ENCODE data around the gene CAPS.
A peak's percentile ranks its signal among the peaks of the same experiment; 100 is the strongest.
"Not testable (repeated sequence)": the region's sequence is repeated elsewhere in the genome, so short reads cannot be mapped to it uniquely, and the experiment has no call there.

The CAPS gene

DNA sequence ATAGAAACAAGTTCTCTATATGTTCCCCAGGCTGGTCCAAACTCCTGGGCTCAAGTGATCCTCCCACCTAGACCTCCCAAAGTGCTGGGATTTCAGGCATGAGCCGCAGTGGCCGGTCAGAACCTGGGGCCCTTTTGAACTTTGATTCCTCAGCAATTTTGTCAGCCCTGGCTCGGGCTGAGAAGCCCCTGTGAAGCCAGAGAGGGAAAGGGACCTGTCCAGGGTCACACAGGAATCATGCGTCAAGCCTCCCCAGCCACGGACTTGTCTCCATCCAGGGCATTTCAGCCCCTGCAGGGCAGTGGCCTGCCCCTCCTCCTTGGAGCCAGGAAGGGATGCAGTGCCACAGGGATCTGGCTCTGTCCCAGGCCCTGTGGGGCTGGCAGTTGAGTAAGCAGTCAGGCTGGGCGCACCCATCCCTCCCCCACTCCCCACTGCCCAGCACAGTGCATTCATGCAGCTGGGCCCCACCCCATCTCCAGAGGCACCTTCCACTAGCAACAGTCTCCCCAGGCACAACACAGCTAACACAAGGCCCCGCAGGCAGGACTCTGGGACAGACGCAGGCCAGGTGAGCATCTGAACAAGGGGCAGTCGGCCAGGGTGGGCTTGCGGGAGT lies at the start of gene CAPS:
CAPS (plus strand) TSS at position 516 of the 619 bp plus-strand sequence. CDS start 153 bp downstream, outside the sequence.
- peak in 1 of 10 donors; percentile 52 for DNase-seq
- intact Hi-C loops (cut with DNase I): no loop called here

DNA sequence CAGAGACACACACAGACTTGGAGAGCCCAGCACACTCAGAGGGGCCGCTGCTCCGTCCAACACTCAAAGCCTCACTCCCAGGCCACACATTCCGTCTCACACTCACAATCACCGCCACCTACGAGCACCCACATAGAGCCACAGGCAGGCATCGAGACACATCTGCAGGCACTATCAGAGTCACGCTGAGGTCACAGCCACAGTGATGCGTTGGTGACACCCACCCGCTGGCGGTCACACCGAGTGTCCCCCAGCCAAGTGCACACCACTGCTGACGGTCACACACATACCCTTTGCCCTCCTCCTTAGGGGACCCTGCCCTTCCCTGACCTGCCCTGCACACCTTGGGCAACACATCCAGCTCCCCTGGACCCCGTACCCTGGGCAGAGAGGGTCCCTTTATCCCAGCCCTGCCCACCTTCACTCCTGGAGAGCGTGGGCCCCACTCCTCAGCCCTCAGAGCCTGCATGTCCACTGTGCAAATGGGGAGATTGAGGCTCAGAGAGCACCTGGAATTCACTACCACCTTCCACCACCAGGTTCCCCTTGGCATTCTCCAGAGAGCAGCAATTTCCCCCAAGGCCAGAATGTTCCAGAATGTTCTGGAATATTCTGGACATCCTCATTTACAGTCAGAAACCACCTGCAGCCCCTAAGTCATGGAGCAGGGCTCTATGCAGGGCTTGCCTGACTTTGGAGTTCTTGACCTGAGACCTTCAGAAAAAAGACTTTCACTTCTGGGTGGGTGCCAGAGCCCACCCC lies 49.1 kb upstream of the CAPS start:
- intact Hi-C loops (cut with DNase I): no loop called here
- no peak for DNase-seq

DNA sequence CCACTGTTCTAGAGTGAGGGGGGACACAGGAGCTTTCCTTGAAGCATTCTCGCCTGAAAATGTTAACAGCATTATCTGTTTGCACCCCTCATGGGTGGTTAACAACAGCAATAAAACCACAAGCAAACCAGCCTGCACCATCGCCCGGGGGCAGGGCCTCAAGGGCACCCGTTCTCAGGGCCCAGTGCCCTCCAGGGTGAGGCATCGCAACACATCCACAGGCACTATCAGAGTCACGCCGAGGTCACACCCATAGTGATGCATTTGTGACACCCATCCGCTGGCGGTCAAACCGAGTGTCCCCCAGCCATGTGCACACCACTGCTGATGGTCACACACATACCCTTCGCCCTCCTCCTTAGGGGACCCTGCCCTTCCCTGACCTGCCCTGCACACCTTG lies 48.3 kb upstream of the CAPS start:
- no peak for DNase-seq
- intact Hi-C loops (cut with DNase I): no loop called here

DNA sequence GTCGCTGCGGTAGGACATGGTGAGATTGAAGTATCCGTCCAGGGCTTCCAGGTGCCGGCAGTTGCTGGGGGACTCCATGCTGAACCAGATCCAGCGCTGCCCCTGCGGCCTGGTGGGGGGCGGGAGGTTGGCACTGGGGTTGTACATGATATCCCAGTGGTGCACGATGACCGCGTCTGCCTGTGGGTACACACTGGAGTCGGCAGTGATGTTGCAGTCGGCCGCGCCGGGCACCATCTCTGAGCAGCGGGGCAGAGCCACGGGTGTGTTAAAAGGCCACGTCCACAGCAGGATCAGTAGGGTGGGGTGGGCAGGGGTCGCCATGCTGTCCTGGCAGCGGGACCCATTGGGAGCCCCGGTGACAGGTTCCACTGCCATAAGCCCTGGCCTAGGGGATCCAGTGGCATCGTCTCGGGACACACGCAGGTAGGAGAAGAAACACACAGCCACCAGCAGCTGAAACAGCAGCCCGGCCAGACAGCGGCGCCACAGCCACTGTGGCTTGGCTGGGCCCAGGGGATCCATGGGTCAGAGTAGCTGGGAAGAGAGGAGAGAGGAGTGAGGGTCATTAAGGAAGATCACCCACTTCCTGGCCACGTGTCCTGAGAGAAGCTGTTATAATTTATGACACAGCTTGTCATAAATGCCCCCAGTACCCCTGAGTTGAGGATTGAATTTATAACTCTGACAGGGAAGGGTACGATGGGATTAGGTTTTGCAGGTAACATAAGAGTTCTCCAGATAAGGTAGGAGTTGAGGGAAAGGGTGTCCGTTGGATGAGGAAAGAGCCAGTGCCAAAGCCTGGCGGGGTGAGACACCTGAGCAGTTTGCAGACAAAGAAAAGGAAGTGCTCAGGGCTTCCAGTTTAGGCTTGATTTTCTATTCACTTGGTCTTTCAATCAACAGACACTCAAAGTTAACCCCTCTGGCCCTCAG lies 46.6 kb upstream of the CAPS start:
- intact Hi-C loops (cut with DNase I): no loop called here
- DNase-seq: no peak

DNA sequence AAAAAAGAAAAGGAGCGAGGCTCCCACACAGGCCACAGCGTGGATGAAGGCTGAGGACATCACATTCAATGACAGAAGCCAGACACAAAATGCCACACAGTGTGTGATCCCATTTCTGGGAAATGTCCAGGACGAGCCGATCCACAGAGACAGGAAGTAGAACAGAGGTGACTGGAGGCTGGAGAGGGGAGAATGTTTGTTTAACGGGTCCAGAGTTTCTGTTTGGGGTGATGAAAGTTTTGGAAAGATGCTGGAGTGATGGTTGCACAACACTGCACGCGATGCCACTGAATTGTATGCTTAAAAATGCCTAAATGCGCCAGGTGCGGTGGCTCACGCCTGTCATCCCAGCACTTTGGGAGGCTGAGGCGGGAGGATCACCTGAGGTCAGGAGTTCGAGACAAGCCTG lies 43.1 kb upstream of the CAPS start:
- DNase-seq: no peak
- intact Hi-C loops (cut with DNase I): no loop called here

DNA sequence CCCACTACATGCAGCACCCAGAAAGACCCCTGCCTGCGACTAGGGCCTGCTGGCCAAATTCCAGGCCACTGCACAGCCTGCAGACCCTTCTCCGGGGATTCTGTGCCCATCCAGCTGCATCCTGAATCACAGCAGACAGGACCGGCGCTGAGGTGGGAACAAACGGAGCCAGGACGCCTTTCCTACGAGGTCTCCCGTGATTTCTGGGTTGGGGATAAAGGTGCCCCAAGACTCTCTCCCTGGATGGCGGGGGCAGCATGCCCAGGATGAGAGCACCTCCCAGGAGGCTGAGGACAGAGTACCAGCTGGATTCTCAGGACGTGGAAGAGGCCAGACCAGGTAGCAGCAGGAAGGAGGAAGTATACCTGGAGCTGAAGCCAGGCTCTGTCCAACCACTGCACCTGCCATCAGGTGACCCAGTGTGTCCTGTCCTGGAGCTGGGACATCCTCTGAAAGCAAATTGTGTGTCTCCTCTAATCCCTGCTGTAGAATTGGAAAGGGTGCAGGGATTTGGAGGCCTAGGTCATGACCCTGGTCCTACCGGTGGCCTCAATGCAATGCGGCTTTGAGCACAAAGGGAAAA lies 40.3 kb upstream of the CAPS start:
- DNase-seq: no peak
- intact Hi-C loops (cut with DNase I): no loop called here

DNA sequence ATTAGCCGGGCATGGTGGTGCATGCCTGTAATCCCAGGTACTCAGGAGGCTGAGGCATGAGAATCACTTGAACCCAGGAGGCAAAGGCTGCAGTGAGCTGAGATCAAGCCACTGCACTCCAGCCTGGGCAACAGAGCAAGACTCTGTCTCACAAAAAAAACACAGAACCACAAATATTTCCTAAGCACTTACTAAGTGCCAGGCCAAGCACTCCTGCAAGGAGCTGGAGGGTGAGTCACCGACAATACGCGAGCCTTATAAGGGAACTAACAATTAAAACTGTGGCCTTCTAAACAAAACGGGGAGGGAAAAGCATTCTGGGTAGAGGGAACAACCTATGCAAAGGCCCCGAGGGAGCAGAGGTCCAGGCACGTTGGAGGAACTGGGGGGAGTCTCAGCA lies 39.6 kb upstream of the CAPS start:
- DNase-seq; intact Hi-C loops (cut with DNase I): not testable (repeated sequence)

DNA sequence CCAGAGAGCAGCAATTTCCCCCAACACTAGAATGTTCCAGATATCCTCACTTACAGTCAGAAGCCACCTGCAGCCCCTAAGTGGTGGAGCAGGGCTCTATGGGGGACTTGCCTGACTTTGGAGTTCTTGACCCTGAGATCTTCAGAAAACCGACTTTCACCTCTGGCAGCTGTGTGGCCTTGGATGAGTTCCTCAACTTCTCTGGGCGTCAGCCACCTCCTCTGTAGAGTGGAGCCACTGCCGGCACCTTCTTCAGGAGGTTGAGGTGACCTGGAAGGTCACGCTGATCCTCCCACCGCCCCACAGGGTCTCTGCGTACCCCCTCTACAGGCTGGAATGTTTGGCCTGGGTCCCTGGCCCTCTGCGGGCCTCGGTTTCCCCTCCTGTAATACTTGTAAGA lies 36.6 kb upstream of the CAPS start:
- DNase-seq: no peak
- intact Hi-C loops (cut with DNase I): no loop called here

DNA sequence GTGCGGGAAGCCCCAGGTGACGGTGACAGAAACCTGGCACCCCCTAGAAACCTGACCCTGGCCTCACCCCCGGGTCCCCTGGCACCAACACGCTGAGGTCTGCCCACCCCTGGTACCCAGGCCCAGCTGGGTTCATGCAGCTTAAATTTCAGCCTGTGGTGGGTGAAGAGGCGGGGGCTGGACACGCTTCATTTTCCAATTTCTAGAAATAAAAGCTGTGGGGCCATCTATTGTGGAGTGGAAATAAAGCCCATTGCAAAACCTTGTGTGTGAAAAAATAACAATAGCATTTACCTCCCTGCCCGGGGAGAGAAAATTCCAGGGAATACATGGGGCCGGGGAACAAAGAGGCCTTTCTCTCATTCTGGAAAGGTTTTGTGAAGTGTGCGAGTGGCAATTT lies 36.2 kb upstream of the CAPS start:
- no peak for DNase-seq
- intact Hi-C loops (cut with DNase I): no loop called here

DNA sequence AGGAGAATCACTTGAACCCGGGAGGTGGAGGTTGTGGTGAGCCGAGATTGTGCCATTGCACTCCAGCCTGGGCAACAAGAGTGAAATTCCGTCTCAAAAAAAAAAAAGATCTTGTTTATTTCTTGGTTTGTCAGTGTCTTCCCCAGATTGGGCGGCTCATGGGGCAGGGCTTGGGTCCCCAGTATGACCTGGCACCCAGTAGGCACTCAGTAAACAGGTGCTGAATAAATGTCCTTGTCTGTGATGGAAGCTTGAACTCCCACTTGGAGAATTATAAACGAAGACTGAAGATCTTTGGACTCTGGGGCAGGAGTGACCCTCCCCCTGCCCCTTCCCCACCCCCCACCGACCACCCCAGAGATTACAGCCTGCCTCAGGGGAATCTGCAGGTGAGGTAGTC lies 33.9 kb upstream of the CAPS start:
- no peak for DNase-seq
- intact Hi-C loops (cut with DNase I): no loop called here

DNA sequence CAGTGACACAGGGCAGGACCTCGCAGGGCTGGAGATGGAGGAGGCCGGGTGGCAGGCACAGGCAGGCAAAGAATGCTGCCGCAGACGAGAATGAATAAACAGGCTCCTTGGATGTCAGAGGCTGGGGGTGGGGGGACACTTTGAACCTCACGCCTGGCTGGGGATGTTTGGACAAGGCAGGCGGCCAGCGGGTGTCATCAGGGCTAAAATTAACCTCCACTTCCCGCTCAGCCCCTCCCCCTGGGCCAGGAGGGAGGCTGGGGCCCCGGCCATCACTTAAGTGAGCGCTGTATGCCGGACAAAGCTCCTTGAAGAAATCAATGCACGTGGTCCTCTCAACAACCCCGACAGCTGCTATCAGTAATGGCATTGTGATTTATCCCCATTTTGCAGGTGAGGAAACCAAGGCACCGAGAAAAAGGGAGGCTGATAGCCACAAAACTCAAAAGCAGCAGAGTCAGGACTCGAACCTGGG lies 33.4 kb upstream of the CAPS start:
- DNase-seq: no peak
- intact Hi-C loops (cut with DNase I): no loop called here

DNA sequence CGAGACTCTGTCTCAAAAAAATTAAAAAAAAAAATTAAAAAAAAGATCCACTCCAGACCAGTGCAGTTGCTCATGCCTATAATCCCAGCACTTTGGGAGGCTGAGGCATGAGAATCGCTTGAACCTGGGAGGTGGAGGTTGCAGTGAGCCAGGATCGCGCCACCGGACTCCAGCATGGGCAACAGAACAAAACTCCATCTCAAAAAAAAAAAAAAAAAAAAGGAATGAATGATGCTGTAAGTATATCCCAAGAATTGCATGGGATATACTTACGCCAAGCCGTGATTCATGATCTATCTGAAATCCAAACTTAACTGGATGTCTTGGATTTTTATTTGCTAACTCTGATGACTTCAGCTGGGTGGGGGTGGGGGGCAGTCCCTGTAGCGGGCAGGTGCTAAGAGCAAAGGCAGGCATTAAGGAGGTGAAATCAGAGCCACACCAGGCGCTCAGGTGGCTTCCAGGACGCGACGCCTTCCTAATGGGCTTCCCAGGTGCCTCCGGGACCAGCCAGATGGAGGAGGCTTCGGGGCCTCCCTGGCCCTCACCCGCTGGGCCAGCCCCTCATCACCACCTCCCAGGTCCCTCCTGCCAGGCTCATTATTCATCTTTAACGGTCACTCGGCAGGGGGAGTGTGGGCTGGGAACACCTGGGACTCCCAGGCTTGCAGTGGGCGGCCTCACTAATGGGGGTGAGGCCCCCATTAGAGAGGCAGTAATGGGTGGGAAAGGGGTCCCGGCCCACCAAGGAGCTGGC lies 32.3 kb upstream of the CAPS start:
- DNase-seq: no peak
- intact Hi-C loops (cut with DNase I): no loop called here

DNA sequence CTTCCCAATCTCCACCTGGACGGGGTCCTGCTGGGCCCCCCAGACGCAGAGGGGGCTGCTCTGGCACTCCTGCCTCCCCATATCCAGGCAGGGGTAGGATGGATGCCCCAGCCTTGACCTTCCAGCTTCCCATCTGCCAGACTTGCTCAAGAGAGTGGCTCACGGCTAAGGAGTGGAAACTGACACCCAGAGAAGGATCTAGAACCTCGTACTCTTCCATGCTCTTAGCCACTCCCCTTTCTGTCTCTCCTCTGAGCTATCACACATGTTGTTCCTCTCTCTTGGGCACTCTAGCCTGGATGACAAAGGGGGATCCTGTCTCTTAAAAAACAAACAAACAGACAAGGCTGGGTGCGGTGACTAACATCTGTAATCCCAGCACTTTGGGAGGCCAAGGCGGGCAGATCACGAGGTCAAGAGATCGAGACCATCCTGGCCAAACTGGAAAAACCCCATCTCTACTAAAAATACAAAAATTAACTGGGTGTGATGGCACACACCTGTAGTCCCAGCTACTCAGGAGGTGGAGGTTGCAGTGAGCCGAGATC lies 31.6 kb upstream of the CAPS start:
- DNase-seq: no peak
- intact Hi-C loops (cut with DNase I): no loop called here

DNA sequence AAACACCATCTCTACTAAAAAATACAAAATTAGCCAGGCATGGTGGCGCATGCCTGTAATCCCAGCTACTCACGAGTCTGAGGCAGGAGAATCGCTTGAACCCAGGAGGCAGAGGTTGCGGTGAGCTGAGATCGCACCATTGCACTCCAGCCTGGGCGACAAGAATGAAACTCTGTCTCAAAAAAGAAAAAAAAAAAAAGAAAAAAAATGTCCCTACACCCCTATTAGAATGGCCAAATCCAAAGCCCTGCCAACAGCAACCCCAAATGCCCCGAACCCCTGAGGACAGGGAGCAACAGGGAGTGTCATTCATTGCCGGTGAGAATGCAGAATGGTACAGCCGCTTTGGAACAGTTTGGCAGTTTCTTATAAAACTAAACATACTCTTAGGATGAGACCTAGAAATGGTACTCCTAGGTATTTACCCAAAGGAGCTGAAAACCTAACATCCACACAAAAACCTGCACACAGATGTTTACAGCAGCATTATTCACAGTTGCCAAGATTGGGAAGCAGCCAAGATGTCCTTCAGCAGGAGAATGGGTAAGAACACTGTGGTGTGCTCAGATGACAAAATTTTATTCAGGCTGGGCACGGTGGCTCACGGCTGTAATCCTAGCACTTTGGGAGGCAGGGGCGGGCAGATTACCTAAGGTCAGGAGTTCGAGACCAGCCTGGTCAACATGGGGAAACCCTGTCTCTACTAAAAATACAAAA lies 30.7 kb upstream of the CAPS start:
- DNase-seq; intact Hi-C loops (cut with DNase I): not testable (repeated sequence)

DNA sequence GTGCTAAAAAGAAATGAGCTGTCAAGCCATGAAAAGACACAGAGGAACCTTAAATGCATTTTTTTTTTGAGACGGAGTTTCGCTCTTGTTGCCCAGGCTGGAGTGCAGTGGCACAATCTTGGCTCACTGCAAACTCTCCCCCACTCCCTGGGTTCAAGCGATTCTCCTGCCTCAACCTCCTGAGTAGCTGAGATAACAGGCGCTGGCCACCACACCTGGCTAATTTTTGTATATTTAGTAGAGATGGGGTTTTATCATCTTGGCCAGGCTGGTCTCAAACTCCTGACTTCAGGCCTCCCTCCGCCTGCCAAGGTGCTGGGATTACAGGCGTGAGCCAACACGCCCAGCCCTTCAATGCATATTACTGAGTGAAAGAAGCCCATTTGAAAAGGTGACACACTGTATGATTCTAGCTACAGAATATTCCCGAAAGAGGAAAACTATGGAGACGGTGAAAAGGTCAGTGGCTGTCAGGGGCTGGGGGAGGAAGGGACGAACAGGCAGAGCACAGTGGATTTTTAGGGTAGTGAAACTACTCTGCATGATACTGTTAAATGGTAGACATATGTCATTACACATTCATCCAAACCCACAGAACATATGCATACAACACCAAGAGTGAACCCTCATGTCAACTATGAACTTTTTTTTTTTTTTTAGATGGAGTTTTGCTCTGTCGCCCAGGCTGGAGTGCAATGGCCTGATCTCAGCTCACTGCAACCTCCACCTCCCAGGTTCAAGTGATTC lies 29.8 kb upstream of the CAPS start:
- intact Hi-C loops (cut with DNase I): not testable (repeated sequence)

DNA sequence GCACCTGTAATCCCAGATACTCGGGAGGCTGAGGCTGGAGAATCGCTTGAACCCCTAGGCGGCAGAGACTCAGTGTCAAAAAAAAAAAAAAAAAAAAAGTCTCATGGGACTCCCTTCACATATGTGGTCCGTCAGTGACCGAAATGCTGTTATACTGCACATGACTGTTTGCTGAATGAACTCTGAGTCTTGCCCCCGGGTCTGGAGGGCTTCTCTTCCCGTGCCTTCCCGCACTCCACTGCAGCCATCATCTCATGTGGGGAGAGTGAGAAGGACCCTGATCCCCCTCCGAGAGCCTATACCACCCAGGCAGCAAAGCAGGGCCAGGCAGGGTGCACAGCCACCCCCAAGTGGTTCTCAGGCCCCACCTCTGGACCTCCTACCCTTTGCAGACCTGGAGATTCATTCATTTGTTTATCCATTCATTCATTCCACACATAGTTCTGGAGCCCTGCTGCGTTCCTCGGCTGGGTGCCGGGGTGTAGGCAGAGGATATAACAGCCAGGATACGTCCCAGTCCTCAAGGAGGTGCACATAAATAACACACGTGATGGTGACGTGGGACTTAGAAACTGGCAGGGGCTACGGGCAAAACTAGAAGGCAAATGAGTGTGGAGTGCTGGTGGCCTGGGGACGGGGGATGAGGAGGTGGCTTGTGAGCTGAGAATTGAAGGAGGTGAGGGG lies 24.6 kb upstream of the CAPS start:
- no peak for DNase-seq
- intact Hi-C loops (cut with DNase I): no loop called here

More for the DNA sequence above, 29.8 kb upstream of the CAPS start:
- not testable (repeated sequence) for DNase-seq

DNA sequence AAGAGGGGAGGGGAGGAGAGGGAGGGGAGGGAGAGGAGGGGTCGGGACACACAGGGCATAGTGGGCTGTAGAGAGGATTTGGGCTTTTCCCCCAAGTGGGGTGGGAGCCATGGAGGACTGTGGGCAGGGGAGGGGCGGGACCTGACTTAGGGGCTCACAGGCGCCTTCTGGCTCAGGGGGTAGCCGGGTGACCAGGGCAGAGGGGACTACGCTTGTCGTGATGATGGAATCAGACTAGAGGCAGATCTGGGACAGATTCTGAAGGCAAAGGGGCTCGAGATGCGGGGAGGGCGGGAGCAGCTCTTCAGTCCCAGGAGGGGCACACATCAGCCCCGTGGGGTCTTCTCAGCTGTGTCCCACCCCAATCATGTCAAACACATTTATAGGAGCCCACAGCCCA lies 24.0 kb upstream of the CAPS start:
- intact Hi-C loops (cut with DNase I): no loop called here
- DNase-seq: no peak

DNA sequence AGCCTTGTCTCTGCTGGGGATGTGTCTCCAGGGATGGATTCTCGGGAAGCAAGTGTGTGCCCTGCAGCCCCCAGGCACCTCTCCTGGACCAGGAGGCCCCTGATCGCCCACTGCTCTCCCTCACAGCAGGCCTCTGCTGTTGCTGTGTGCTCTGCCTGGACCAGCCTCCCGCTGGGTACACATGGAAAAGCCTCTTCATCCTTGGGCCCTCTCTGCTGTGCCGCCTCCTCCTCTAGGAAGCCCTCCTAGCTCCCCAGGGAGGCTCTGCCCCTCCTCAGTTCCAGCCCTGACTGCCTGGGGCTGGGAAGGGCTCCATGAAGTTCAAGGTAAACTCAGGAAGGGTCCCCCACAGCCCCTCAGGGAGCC lies 22.5 kb upstream of the CAPS start:
- intact Hi-C loops (cut with DNase I): no loop called here
- no peak for DNase-seq

All from posterior cingulate gyrus (tissue), 11 donors.